ENCODE measurements around the gene SDCCAG8. TPM values are rescaled to one million over a fixed set of nuclear protein-coding genes. Genes with fewer than 3 reads are reported as not detected.

The SDCCAG8 gene
- total RNA-seq, 1 experiment from 2014 or later = 17.2 TPM

- peaks cover 13% of the 10 kb centered on the region for H3K4me1 ChIP-seq (replicated peaks)
- H3K9me3 ChIP-seq (replicated peaks) = no peaks in the 10 kb centered on the region
- H3K4me3 ChIP-seq = no peak overlapping the region
- no peak overlapping the region for H3K27ac ChIP-seq
- DNase-seq (ENCODE audit: low read depth in 1 of 2, low spot score in 2 of 2) = no peak
- no peaks in the 10 kb centered on the region for H3K27me3 ChIP-seq (replicated peaks)
- 0 out of 2 replicates have a peak, but pooled peaks cover 4% of the 10 kb centered on the region for H3K36me3 ChIP-seq
Measured at GRCh38 chr1:243260221-243260880, 4.5 kb downstream of the SDCCAG8 start.

- Histone ChIP-seq H3K36me3 (0 out of 2 replicates have a peak, but pooled peaks cover 4% of the 10 kb centered on the region), H3K27me3 (replicated peaks) (no peaks in the 10 kb centered on the region), H3K4me3 (no peak overlapping the region), H3K4me1 (replicated peaks) (peaks cover 15% of the 10 kb centered on the region), H3K27ac (no peak overlapping the region), H3K9me3 (replicated peaks) (no peaks in the 10 kb centered on the region)
- DNase-seq (ENCODE audit: low read depth in 1 of 2, low spot score in 2 of 2) = no peak
Measured at GRCh38 chr1:243261390-243261789, 5.5 kb downstream of the SDCCAG8 start.

- Histone ChIP-seq H3K4me1 (replicated peaks) (peaks cover 35% of the 10 kb centered on the region), H3K27ac (no peak overlapping the region), H3K27me3 (replicated peaks) (no peaks in the 10 kb centered on the region)
Measured at GRCh38 chr1:243264717-243265116, 8.9 kb downstream of the SDCCAG8 start.

GRCh38 chr1:243266231-243266630 lies 10.4 kb downstream of the SDCCAG8 start:
- H3K4me1 ChIP-seq (replicated peaks) = peaks cover 46% of the 10 kb centered on the region

More at GRCh38 chr1:243264717-243265116, 8.9 kb downstream of the SDCCAG8 start:
- H3K36me3 ChIP-seq = 0 out of 2 replicates have a peak, but pooled peaks cover 4% of the 10 kb centered on the region
- no peak for DNase-seq (ENCODE audit: low read depth in 1 of 2, low spot score in 2 of 2)
- no peaks in the 10 kb centered on the region for H3K9me3 ChIP-seq (replicated peaks)
- no peak overlapping the region for H3K4me3 ChIP-seq

GRCh38 chr1:243267471-243267880 lies 11.6 kb downstream of the SDCCAG8 start:
- Histone ChIP-seq H3K27ac (peak overlapping the region; percentile 61; the same call in 1 of the 2 replicates), H3K9me3 (replicated peaks) (no peaks in the 10 kb centered on the region), H3K27me3 (replicated peaks) (no peaks in the 10 kb centered on the region), H3K36me3 (no peaks in the 10 kb centered on the region), H3K4me3 (no peak overlapping the region), H3K4me1 (replicated peaks) (peaks cover 49% of the 10 kb centered on the region)
- DNase-seq (ENCODE audit: low read depth in 1 of 2, low spot score in 2 of 2) = no peak

More at GRCh38 chr1:243266231-243266630, 10.4 kb downstream of the SDCCAG8 start:
- H3K27ac ChIP-seq = no peak overlapping the region
- no peak overlapping the region for H3K4me3 ChIP-seq
- H3K9me3 ChIP-seq (replicated peaks) = no peaks in the 10 kb centered on the region
- H3K27me3 ChIP-seq (replicated peaks) = no peaks in the 10 kb centered on the region
- H3K36me3 ChIP-seq = 0 out of 2 replicates have a peak, but pooled peaks cover 2% of the 10 kb centered on the region
- no peak for DNase-seq (ENCODE audit: low read depth in 1 of 2, low spot score in 2 of 2)

- Histone ChIP-seq H3K4me3 (no peak overlapping the region), H3K4me1 (replicated peaks) (peaks cover 49% of the 10 kb centered on the region), H3K27ac (peak overlapping the region; percentile 61), H3K36me3 (no peaks in the 10 kb centered on the region), H3K27me3 (replicated peaks) (no peaks in the 10 kb centered on the region), H3K9me3 (replicated peaks) (no peaks in the 10 kb centered on the region)
- DNase-seq (ENCODE audit: low read depth in 1 of 2, low spot score in 2 of 2) = peak in 1 of 2 experiments; percentile 60
Measured at GRCh38 chr1:243267914-243268653, 12.2 kb downstream of the SDCCAG8 start.

GRCh38 chr1:243268751-243269460 lies 13.1 kb downstream of the SDCCAG8 start:
- no peaks in the 10 kb centered on the region for H3K9me3 ChIP-seq (replicated peaks)
- H3K27me3 ChIP-seq (replicated peaks) = no peaks in the 10 kb centered on the region
- H3K4me1 ChIP-seq (replicated peaks) = peaks cover 49% of the 10 kb centered on the region
- no peak for DNase-seq (ENCODE audit: low read depth in 1 of 2, low spot score in 2 of 2)
- H3K4me3 ChIP-seq = no peak overlapping the region
- H3K36me3 ChIP-seq = 0 out of 2 replicates have a peak, but pooled peaks cover 4% of the 10 kb centered on the region
- peak overlapping the region; percentile 61 for H3K27ac ChIP-seq

GRCh38 chr1:243269461-243269801 lies 13.6 kb downstream of the SDCCAG8 start:
- Histone ChIP-seq H3K36me3 (0 out of 2 replicates have a peak, but pooled peaks cover 4% of the 10 kb centered on the region), H3K9me3 (replicated peaks) (no peaks in the 10 kb centered on the region), H3K4me3 (no peak overlapping the region), H3K27ac (no peak overlapping the region; the same call in 1 of the 2 replicates), H3K27me3 (replicated peaks) (no peaks in the 10 kb centered on the region), H3K4me1 (replicated peaks) (peaks cover 49% of the 10 kb centered on the region)
- no peak for DNase-seq (ENCODE audit: low read depth in 1 of 2, low spot score in 2 of 2)

GRCh38 chr1:243270097-243270864 lies 14.4 kb downstream of the SDCCAG8 start:
- Histone ChIP-seq H3K4me1 (replicated peaks) (peaks cover 42% of the 10 kb centered on the region), H3K9me3 (replicated peaks) (no peaks in the 10 kb centered on the region), H3K4me3 (no peak overlapping the region), H3K27me3 (replicated peaks) (no peaks in the 10 kb centered on the region), H3K36me3 (peaks cover 8% of the 10 kb centered on the region), H3K27ac (no peak overlapping the region)
- no peak for DNase-seq (ENCODE audit: low read depth in 1 of 2, low spot score in 2 of 2)

GRCh38 chr1:243271996-243272395 lies 16.2 kb downstream of the SDCCAG8 start:
- DNase-seq (ENCODE audit: low read depth in 1 of 2, low spot score in 2 of 2) = peak in 1 of 2 experiments; percentile 23
- no peaks in the 10 kb centered on the region for H3K9me3 ChIP-seq (replicated peaks)
- no peak overlapping the region for H3K27ac ChIP-seq
- no peak overlapping the region for H3K4me3 ChIP-seq
- peaks cover 38% of the 10 kb centered on the region for H3K4me1 ChIP-seq (replicated peaks)
- no peaks in the 10 kb centered on the region for H3K27me3 ChIP-seq (replicated peaks)
- peaks cover 8% of the 10 kb centered on the region for H3K36me3 ChIP-seq

GRCh38 chr1:243272401-243272800 lies 16.6 kb downstream of the SDCCAG8 start:
- Histone ChIP-seq H3K27me3 (replicated peaks) (no peaks in the 10 kb centered on the region; the same call in 1 of the 2 replicates), H3K27ac (no peak overlapping the region), H3K4me3 (no peak overlapping the region), H3K9me3 (replicated peaks) (no peaks in the 10 kb centered on the region), H3K4me1 (replicated peaks) (peaks cover 38% of the 10 kb centered on the region), H3K36me3 (peaks cover 11% of the 10 kb centered on the region)
- no peak for DNase-seq (ENCODE audit: low read depth in 1 of 2, low spot score in 2 of 2)

- H3K4me1 ChIP-seq (replicated peaks) = peaks cover 27% of the 10 kb centered on the region
- H3K4me3 ChIP-seq = no peak overlapping the region
- H3K9me3 ChIP-seq (replicated peaks) = no peaks in the 10 kb centered on the region
- no peak overlapping the region for H3K27ac ChIP-seq
- H3K36me3 ChIP-seq = peaks cover 17% of the 10 kb centered on the region
- DNase-seq (ENCODE audit: low read depth in 1 of 2, low spot score in 2 of 2) = no peak
- no peaks in the 10 kb centered on the region; the same call in 1 of the 2 replicates for H3K27me3 ChIP-seq (replicated peaks)
Measured at GRCh38 chr1:243273506-243273905, 17.7 kb downstream of the SDCCAG8 start.

- Histone ChIP-seq H3K27ac (no peak overlapping the region), H3K4me1 (replicated peaks) (peaks cover 22% of the 10 kb centered on the region), H3K9me3 (replicated peaks) (no peaks in the 10 kb centered on the region), H3K27me3 (replicated peaks) (no peaks in the 10 kb centered on the region; the same call in 1 of the 2 replicates), H3K36me3 (peaks cover 17% of the 10 kb centered on the region), H3K4me3 (no peak overlapping the region)
- DNase-seq (ENCODE audit: low read depth in 1 of 2, low spot score in 2 of 2) = no peak
Measured at GRCh38 chr1:243273945-243274344, 18.1 kb downstream of the SDCCAG8 start.

Measured in SJSA1 (cell line).